Ascending aorta (tissue), 2 donors: ENCODE results near the gene STX2. TPM values are rescaled to one million over a fixed set of nuclear protein-coding genes. Genes with fewer than 3 reads are reported as not detected.

Source experiments
- DNase-seq, 2 donors: peaks; one replicate each; pipeline ENCODE4 v3.0.0-alpha.2; 2019; ENCODE audit warnings: low spot score in 2 of 2
- H3K27ac ChIP-seq, 2 donors: fragments of 200-600 bp; sonication (generic); one replicate each; pipeline ENCODE4 v1.5.1; 2016 to 2017; ENCODE audit warnings: mild to moderate bottlenecking in 1 of 2
- H3K27me3 ChIP-seq: fragments of 200-600 bp; sonication (generic); one replicate; pipeline ENCODE4 v1.5.1; 2017
- H3K36me3 ChIP-seq, 2 donors: fragments of 200-600 bp; sonication (generic); one replicate each; pipeline ENCODE4 v1.5.1; 2016
- H3K4me1 ChIP-seq, 2 donors: fragments of 200-600 bp; sonication (generic); one replicate each; pipeline ENCODE4 v1.5.1; 2016 to 2017; ENCODE audit warnings: mild to moderate bottlenecking in 1 of 2
- H3K4me3 ChIP-seq, 2 donors: fragments of 200-600 bp; sonication (generic); one replicate each; pipeline ENCODE4 v1.5.1; 2016 to 2017; ENCODE audit warnings: mild to moderate bottlenecking in 1 of 2
- H3K9me3 ChIP-seq, 2 donors: fragments of 200-600 bp; sonication (generic); one replicate each; pipeline ENCODE4 v1.5.1; 2016
- CTCF ChIP-seq, 3 experiments: fragments of 200-600 bp in 2 of 3; fragments of 450-650 bp in 1 of 3; sonication (generic) in 2 of 3; IDR thresholded peaks; one replicate each; pipeline ENCODE4 v1.5.1; 2016 to 2019; ENCODE audit warnings: antibody characterized with exemption in 3 of 3, mild to moderate bottlenecking in 1 of 3, moderate library complexity in 1 of 3
- intact Hi-C: fragments of 100-400 bp; cut with DNase I; formaldehyde crosslinking; loops from one replicate; pipeline ENCODE4 v1.15.1; 2023
- total RNA-seq: library from RNA; depleted of rRNA; stranded (reverse); fragments of >200 nt; gene quantifications from one replicate; pipeline ENCODE4 v1.1.0, GENCODE V29; 2016

STX2 gene
- total RNA-seq, 1 donor from 2014 or later = 16.6 TPM

- H3K27me3 ChIP-seq = no peaks in the 10 kb centered on the region
- no peak for DNase-seq
- no peaks in the 10 kb centered on the region for H3K4me1 ChIP-seq
- H3K27ac ChIP-seq = no peak overlapping the region
- no peaks in the 10 kb centered on the region for H3K36me3 ChIP-seq
- intact Hi-C loops = no loop called here
- TF ChIP-seq CTCF (IDR thresholded peaks at IDR 0.05) = no peak
- H3K4me3 ChIP-seq = no peak overlapping the region
- H3K9me3 ChIP-seq = no peaks in the 10 kb centered on the region
These were observed 23.1 kb upstream of the STX2 start for GRCh38 chr12:130862161-130862560.

- Histone ChIP-seq H3K27me3 (no peaks in the 10 kb centered on the region), H3K4me3 (no peak overlapping the region), H3K4me1 (no peaks in the 10 kb centered on the region), H3K36me3 (no peaks in the 10 kb centered on the region), H3K9me3 (no peaks in the 10 kb centered on the region), H3K27ac (no peak overlapping the region)
- TF ChIP-seq CTCF (IDR thresholded peaks at IDR 0.05) = no peak
- intact Hi-C loops = no loop called here
- no peak for DNase-seq
These were observed 21.3 kb upstream of the STX2 start for GRCh38 chr12:130860311-130860710.

- H3K9me3 ChIP-seq = no peaks in the 10 kb centered on the region
- intact Hi-C loops = no loop called here
- H3K4me3 ChIP-seq = no peak overlapping the region
- DNase-seq = no peak
- no peak overlapping the region for H3K27ac ChIP-seq
- no peaks in the 10 kb centered on the region for H3K27me3 ChIP-seq
- H3K4me1 ChIP-seq = no peaks in the 10 kb centered on the region
- no peaks in the 10 kb centered on the region for H3K36me3 ChIP-seq
- no peak for TF ChIP-seq CTCF (IDR thresholded peaks at IDR 0.05)
These were observed 20.1 kb upstream of the STX2 start for GRCh38 chr12:130859161-130859560.

GRCh38 chr12:130858084-130858483 lies 19.0 kb upstream of the STX2 start:
- no peaks in the 10 kb centered on the region for H3K27me3 ChIP-seq
- H3K9me3 ChIP-seq = no peaks in the 10 kb centered on the region
- H3K4me1 ChIP-seq = no peaks in the 10 kb centered on the region
- no peak for DNase-seq
- H3K36me3 ChIP-seq = no peaks in the 10 kb centered on the region
- no peak overlapping the region for H3K4me3 ChIP-seq
- no peak overlapping the region for H3K27ac ChIP-seq
- no peak for TF ChIP-seq CTCF (IDR thresholded peaks at IDR 0.05)
- intact Hi-C loops = no loop called here

GRCh38 chr12:130856088-130856487 lies 17.0 kb upstream of the STX2 start:
- Histone ChIP-seq H3K9me3 (no peaks in the 10 kb centered on the region), H3K4me3 (no peak overlapping the region), H3K36me3 (no peaks in the 10 kb centered on the region), H3K27ac (no peak overlapping the region), H3K27me3 (no peaks in the 10 kb centered on the region), H3K4me1 (no peaks in the 10 kb centered on the region)
- TF ChIP-seq CTCF (IDR thresholded peaks at IDR 0.05) = no peak
- DNase-seq = no peak
- intact Hi-C loops = no loop called here

- no peak for DNase-seq
- Histone ChIP-seq H3K4me3 (no peak overlapping the region), H3K4me1 (no peaks in the 10 kb centered on the region), H3K9me3 (no peaks in the 10 kb centered on the region), H3K27ac (no peak overlapping the region), H3K27me3 (no peaks in the 10 kb centered on the region), H3K36me3 (no peaks in the 10 kb centered on the region)
- no peak for TF ChIP-seq CTCF (IDR thresholded peaks at IDR 0.05)
- intact Hi-C loops = no loop called here
These were observed 11.5 kb upstream of the STX2 start for GRCh38 chr12:130850418-130851021.
